GM12891 (cell line): ENCODE data around the gene MORF4L1.

Source experiments
- PAX5 ChIP-seq: IDR thresholded peaks from 2 replicates; pipeline ENCODE4 v1.6.1; 2011; ENCODE audit warnings: low read length, moderate library complexity, mild to moderate bottlenecking; ENCODE audit not compliant: insufficient read depth, severe bottlenecking
- POLR2A ChIP-seq: IDR thresholded peaks from 2 replicates; pipeline ENCODE4 v1.6.1; 2011; ENCODE audit warnings: low read depth, low read length, control low read depth
- POLR2AphosphoS5 ChIP-seq: IDR thresholded peaks from 2 replicates; pipeline ENCODE4 v1.6.1; 2011; ENCODE audit warnings: low read depth, low read length, control low read depth
- POU2F2 ChIP-seq: IDR thresholded peaks from 2 replicates; pipeline ENCODE4 v1.6.1; 2011; ENCODE audit warnings: low read depth, mild to moderate bottlenecking, control low read depth, low read length, moderate library complexity
- SPI1 ChIP-seq: IDR thresholded peaks from 2 replicates; pipeline ENCODE4 v1.6.1; 2011; ENCODE audit warnings: low read depth, low read length, control low read depth
- TAF1 ChIP-seq: IDR thresholded peaks from 2 replicates; pipeline ENCODE4 v1.6.1; 2011; ENCODE audit warnings: low read depth, low read length, control low read depth

DNA sequence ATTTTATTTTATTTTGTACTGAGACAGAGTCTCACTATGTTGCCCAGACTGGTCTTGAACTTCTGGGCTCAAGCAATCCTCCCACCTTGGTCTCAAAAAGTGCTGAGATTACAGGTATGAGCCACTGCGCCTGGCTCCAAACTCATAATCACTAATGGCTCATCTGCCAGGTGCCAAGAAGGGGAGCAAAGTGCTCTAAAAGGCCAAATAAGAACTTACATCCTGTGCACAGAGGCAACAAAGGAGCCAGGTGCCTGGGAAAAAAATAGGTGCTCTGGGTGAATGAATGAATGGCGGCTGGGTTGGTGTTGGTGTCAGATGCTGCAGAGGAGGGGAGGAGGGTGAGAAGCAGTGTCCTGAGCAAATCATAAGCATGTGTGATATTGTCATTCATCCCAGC lies 35.6 kb upstream of the MORF4L1 start:
- TF ChIP-seq POLR2AphosphoS5 (no peak), TAF1 (no peak), POLR2A (no peak), SPI1 (no peak), PAX5 (no peak), POU2F2 (no peak)
